ENCODE results near the gene ZHX3.

The ZHX3 gene

DNA sequence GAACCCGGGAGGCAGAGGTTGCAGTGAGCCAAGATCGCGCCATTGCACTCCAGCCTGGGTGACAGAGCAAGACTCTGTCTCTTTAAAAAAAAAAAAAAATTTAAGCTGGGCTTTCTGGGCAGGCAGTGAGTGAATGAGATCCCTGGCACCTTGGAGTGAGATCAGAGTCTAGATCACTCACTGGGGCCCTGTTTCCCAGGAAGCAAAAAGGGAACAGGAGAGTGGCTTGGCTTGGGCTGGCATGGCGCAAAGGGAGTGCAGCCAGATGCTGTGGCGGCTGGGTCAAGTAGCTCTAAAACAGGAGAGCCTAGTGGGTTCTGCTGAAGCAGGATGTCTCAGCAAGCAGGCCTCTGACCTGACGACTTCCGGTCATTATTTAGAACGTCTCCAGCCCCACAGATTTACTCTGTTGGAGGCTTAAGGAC lies 169.8 kb downstream of the ZHX3 start:
- CTCF ChIA-PET = interaction anchor here (5.0 to 10.9 kb wide), 2 partner anchors 9 to 13 kb away, joined by 42 to 64 read pairs; no protein-coding TSS in a partner anchor

GRCh38 chr20:41145821-41146620 lies 171.5 kb downstream of the ZHX3 start:
- CTCF ChIA-PET = interaction anchor here (5.0 to 10.9 kb wide), 2 partner anchors 10 to 11 kb away, joined by 42 to 64 read pairs; no protein-coding TSS in a partner anchor
- DNase-seq (ENCODE audit: extremely low spot score) = no peak
- no peak for TF ChIP-seq CTCF (IDR thresholded peaks at IDR 0.05; ENCODE audit: control extremely low read depth, extremely low read depth, low read depth, missing control alignments)
- POLR2A ChIA-PET = no interaction called here

More for the DNA sequence above, 169.8 kb downstream of the ZHX3 start:
- no peak for TF ChIP-seq CTCF (IDR thresholded peaks at IDR 0.05; ENCODE audit: control extremely low read depth, extremely low read depth, low read depth, missing control alignments)
- POLR2A ChIA-PET = no interaction called here
- no peak for DNase-seq (ENCODE audit: extremely low spot score)

GRCh38 chr20:41145317-41145716 lies 172.2 kb downstream of the ZHX3 start:
- POLR2A ChIA-PET = no interaction called here
- TF ChIP-seq CTCF (IDR thresholded peaks at IDR 0.05; ENCODE audit: control extremely low read depth, extremely low read depth, low read depth, missing control alignments) = no peak
- CTCF ChIA-PET = interaction anchor here (5.0 to 10.9 kb wide), 2 partner anchors 10 to 11 kb away, joined by 42 to 64 read pairs; no protein-coding TSS in a partner anchor
- DNase-seq (ENCODE audit: extremely low spot score) = no peak

DNA sequence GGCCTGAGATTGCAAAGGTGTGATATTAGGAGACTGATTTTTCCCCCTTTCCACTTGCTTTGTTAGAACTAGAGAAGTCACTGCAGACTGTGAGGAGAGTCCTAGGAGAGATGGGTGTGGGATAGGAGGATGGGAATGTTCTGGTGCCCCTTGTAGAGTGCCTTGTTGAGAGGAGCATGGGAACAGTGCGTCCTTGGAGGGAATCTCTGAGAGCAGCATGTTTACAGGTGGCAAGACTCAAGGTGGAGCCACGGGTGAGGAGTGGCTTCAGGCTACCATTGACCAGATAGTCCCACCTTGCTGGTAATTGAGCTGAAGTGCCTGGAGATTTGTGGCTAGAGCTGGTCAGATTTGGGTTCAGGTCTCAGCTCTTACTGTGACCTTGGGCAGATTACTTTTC lies 174.2 kb downstream of the ZHX3 start:
- no peak for DNase-seq (ENCODE audit: extremely low spot score)
- ChIA-PET POLR2A (no interaction called here), CTCF (interaction anchor here (2.8 to 10.9 kb wide), 5 partner anchors 8 to 197 kb away, joined by 11 to 64 read pairs (median 16); partner anchors contain the start of gene LPIN3)
- TF ChIP-seq CTCF (IDR thresholded peaks at IDR 0.05; ENCODE audit: control extremely low read depth, extremely low read depth, low read depth, missing control alignments) = no peak

- ChIA-PET POLR2A (no interaction called here), CTCF (interaction anchor here (1.0 to 10.9 kb wide), 7 partner anchors 9 to 197 kb away, joined by 3 to 64 read pairs (median 11); partner anchors contain the start of gene LPIN3)
- no peak for DNase-seq (ENCODE audit: extremely low spot score)
- TF ChIP-seq CTCF (IDR thresholded peaks at IDR 0.05; ENCODE audit: control extremely low read depth, extremely low read depth, low read depth, missing control alignments) = no peak
Observed at GRCh38 chr20:41142919-41143318, 174.6 kb downstream of the ZHX3 start.

DNA sequence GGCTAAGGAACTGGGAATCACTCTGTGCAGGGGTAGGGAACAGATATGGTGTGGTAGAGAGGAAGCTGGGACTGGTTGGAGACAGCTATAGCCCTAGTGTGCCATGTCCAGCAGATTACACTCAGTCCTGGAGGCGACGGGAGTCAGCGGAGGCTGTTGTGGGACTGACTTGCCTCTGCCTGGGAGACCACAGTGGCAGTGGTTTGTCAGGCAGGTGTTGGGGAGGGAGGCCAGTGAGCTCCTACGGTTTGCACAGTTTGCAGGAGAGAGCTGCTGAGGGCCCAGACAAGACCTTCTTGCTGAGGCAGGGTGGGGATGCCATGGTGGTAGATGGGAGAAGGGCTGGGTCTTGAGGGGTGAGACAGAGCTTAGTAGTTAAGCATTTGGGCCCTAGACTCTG lies 175.3 kb downstream of the ZHX3 start:
- TF ChIP-seq CTCF (IDR thresholded peaks at IDR 0.05; ENCODE audit: control extremely low read depth, extremely low read depth, low read depth, missing control alignments) = no peak
- ChIA-PET POLR2A (no interaction called here), CTCF (interaction anchor here (1.0 to 10.9 kb wide), 7 partner anchors 8 to 198 kb away, joined by 3 to 64 read pairs (median 11); partner anchors contain the start of gene LPIN3)
- no peak for DNase-seq (ENCODE audit: extremely low spot score)

Measured in GM10248 (cell line).